HPDE6-E6E7 (cell line): ENCODE data around the gene NDUFB3.
"Not testable (repeated sequence)": the region's sequence is repeated elsewhere in the genome, so short reads cannot be mapped to it uniquely, and the experiment has no call there.

Source experiments
- DNase-seq: peaks from one replicate; pipeline ENCODE4 v3.0.0; 2011; ENCODE audit warnings: missing footprints; ENCODE audit errors: extremely low spot score

NDUFB3 gene

DNA sequence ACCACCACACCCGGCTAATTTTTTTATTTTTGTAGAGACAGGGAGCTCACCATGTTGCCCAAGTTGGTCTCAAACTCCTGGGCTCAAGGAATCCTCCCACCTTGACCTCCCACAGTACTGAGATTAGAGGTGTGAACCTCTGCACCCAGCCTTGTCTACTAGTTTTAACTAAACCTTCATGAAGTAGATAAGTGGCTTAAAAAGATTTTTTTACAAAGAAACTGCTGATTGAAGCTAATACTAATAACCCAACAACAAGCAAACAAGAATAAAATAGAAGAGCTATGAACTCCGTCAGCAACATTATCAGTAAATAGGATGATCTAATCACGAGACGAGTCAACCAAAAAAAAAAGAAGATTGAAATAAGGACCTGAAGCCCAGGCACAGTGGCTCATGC is 18.8 kb downstream of the NDUFB3 start:
- no peak for DNase-seq

DNA sequence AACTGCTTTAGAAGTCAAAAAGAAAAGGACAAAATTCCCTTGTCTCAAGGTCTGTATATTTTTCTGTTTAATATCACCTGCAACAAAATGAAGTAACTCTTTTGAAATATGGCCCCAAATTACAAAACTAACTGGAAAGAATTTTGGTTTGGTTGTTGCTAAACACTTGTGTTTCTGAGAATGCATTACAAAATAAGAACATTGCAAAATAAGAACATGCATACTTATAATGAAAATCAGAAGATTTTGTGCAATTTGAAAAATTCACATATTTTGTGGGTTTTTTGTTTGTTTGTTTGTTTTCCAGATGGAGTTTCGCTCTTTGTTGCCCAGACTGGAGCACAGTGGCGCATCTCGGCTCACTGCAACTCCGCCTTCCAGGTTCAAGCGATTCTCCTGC is 21.8 kb downstream of the NDUFB3 start:
- no peak for DNase-seq

DNA sequence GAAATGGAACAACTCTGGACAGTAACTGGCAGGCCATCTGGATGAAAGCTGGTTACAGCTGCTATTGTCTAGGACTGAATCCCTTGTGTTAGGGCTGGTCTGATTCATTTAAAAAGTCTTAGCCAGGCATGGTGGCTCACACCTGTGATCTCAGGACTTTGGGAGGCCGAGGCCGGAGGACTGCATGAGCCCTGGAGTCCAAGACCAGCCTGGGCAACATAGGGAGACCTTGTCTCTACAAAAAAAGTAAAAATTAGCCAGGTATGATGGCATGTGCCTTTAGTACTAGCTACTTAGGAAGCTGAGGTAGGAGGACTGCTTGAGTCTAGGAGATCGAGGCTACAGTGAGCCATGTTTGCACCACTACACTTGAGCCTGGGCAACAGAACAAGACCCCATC is 28.7 kb downstream of the NDUFB3 start:
- DNase-seq, result no peak

DNA sequence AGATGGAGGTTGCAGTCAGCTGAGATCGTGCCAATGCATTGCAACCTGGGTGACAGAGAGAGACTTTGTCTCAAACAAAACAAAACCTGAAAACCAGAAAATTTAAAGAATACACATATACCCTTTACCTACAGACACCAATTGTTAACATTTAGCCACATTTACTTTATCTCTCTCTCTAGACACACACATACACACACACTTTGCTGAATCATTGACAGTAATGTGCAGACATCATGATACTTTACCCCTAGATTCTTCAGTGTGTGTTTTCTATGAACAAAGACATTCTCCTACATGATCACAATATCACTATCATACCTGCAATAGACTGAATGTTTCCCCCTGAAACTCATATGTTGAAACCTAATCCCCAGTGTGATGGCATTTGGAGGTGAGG is 34.0 kb downstream of the NDUFB3 start:
- no peak for DNase-seq

GRCh38 chr2:201107624-201108023 is 35.8 kb downstream of the NDUFB3 start:
- no peak for DNase-seq

GRCh38 chr2:201108341-201108740 is 36.5 kb downstream of the NDUFB3 start:
- no peak for DNase-seq

DNA sequence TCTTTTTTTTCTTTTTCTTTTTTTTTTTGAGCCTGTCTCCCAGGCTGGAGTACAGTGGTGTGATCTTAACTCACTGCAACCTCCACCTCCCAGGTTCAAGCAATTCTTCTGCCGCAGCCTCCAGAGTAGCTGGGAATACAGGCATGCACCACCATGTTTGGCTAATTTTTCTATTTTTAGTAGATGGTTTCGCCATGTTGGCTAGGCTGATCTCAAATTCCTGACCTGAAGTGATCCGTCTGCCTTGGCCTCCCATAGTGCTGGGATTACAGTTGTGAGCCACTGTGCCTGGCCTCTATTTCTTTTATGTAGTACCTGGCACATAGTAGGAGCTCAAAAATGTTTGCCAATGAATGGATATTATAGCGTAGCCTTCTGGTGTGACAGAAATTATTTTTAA is 37.4 kb downstream of the NDUFB3 start:
- DNase-seq, result no peak

DNA sequence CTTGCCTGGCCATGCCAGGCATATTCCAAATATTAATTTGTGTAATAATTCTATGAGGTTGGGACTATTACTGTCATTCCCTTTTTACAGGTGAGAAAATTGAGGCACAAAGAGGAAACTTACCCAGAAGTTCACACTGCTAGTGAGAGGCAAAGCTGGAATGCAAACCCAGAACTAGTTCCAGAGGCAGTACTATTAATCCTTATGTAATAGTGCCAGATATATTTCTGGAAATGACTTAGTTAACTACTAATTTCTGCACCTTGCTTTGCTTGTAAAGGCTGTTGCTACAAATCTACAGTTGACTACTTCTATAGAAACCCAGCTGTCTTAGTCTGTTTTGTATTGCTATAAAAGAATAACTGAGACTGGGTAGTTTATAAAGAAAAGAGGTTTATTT is 38.8 kb downstream of the NDUFB3 start:
- no peak for DNase-seq

GRCh38 chr2:201111096-201111495 is 39.3 kb downstream of the NDUFB3 start:
- no peak for DNase-seq

DNA sequence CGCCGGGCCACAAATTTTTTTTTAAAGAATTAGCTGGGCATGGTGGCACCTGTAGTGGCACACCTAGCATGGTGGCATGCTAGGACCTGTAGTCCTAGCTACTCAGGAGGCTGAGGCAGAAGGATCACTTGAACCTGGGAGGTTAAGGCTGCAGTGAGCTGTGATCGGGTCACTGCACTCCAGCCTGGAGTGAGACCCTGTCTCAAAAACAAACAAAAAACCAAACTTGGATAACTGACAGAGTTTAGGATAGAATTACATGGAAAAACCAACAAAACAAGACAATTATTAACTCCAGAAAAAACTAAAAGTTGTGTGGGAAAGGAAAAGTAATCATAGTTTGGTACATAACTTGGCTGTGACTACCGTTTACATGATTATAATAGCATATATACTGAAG is 42.5 kb downstream of the NDUFB3 start:
- no peak for DNase-seq

DNA sequence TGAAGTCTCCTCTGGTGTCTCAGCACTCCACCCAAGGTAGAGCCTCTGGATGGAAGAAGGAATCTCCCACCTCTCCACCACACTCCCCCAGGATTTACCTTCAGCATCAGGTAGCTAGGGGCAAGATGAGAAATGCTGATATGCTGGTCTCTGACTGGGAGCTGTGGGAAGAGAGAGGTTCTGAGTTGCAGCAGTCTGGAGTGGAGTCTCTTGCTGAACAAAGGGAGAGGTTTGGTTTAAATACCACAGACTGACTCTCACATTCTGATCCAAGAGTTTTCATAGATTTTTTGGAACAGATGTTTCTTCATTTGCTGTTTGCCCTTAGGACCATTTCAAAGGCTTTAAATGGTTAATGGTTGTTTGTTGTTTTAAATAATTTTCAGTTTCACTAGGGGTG is 43.0 kb downstream of the NDUFB3 start:
- no peak for DNase-seq

DNA sequence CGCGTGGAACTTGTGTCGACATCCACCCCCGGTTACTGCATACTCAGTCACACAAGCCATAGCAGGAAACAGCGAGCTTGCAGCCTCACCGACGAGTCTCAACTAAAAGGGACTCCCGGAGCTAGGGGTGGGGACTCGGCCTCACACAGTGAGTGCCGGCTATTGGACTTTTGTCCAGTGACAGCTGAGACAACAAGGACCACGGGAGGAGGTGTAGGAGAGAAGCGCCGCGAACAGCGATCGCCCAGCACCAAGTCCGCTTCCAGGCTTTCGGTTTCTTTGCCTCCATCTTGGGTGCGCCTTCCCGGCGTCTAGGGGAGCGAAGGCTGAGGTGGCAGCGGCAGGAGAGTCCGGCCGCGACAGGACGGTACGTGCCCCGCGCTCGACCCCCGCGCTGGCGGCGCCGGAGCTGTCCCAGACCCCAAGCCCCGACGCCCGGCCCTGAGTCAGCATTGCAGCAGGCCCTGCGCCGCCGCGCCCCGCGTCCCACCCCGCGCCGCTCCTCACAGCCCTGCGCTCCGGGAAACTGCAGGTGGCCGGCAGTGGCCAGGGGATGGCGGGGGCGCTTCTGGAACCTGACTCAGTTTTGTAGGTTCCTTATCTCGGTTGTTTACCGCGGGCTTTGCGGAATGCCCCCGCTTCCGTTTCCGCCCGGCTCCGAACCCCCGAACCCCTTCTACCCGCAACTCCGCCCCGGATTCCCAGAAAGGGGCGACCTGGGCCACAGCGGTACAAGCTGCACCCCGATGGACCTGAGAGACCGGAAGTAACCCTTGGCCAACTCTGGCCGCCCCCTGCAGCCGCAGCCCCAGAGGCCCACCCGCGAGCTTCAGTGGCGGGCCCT is 44.5 kb downstream of the NDUFB3 start, which contains the start of gene CFLAR:
Gene CFLAR, plus strand, starts transcription at position 50 of the 844 bp plus-strand sequence. CDS start 13,702 bp downstream, outside the sequence.
- no peak for DNase-seq

- no peak for DNase-seq
Observed at GRCh38 chr2:201116959-201117734, 45.3 kb downstream of the NDUFB3 start.

DNA sequence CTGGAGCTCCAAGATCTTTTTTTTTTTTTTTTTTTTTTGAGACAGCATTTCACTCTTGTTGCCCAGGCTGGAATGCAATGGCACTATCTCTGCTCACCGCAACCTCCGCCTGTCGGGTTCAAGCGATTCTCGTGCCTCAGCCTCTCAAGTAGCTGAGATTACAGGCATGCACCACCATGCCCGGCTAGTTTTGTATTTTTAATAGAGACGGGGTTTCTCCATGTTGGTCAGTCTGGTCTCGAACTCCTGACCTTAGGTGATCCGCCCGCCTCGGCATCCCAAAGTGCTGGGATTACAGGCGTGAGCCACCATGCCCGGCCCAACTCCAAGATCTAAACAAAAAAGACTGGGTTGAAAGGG is 45.9 kb downstream of the NDUFB3 start:
- not testable (repeated sequence) for DNase-seq

DNA sequence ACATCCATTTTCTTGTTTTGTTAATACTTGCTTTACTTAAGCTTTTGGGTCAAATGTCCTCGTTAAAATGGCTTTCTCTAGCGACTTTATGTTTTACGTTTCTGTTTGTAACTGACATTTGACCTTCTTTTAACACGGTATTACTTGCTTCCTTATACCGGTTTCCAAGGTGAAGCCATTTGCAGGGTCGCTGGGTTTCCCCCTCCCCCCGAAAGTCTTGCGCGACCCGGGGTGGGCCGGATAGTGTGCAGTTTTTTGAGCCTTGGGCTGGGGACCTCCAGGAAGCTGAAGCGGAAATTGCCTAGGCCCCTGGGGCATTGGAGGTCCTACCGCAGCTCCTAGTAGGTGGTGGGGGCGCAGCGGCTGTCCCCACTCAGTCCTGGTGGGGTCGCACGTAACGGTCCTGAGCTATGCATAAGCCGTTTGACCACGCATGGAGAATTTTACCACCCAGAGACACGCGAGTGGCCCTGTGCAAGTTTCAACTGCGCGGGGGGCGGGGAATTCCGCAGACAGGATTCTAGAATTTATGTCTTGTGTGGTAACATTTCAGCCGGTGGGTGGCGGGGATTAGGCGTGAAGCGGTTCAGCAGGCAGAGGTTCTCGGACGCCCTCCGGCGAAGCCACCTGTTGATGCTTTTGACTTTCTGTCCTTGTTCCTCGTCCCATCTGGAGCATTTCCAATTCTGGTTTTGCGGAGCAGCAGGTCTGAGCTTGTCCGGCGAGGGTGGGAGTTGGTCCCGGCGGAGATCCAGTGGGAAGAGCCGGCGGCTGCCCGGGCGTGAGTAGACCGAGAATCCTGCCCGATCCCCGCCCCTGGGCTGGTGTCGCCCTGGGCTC is 46.5 kb downstream of the NDUFB3 start:
- DNase-seq, result no peak

- no peak for DNase-seq
Observed at GRCh38 chr2:201118961-201119854, 47.4 kb downstream of the NDUFB3 start.

GRCh38 chr2:201122276-201122675 is 50.5 kb downstream of the NDUFB3 start:
- no peak for DNase-seq

DNA sequence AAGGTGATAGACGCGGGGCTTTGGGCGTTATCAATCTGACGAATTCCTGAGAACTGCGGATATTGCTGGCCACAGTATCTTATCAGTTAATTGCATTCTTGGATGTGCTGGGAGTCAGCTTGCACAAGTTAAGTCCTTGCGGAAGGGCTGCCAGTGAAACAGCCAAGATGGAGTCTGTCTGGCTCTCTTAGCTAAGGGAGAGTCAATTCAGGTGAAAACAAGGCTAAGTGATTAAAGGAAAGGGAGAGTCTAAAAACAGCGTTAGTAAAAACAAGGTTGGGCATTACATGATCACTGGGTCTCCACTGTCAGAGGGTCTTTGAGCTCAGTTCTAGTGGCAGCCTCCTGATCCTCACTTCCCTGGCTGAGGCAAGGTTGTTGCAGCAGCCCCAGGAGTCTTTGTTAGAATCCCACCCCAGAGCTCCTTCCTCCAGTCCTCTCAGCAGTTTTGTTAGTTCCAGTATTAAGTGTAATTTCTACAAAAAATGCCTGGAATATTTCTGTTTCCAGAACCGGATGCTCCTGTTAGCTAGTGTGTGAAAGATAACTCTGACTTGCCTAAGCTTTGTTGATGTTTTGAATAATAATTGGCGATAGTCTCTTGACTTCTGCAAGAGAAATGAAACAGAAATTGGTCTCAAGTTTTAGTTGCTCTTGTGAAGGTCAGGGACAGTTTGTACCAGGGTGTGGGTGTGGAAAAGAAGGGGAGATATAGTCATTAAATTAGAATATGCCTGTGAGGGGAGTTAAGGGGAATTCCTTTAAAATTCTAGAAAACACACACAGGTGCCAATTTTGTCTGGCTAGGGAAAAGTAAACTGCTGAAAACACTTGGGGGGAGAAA is 54.7 kb downstream of the NDUFB3 start:
- DNase-seq, result no peak

GRCh38 chr2:201127152-201127511 is 55.3 kb downstream of the NDUFB3 start:
- no peak for DNase-seq

DNA sequence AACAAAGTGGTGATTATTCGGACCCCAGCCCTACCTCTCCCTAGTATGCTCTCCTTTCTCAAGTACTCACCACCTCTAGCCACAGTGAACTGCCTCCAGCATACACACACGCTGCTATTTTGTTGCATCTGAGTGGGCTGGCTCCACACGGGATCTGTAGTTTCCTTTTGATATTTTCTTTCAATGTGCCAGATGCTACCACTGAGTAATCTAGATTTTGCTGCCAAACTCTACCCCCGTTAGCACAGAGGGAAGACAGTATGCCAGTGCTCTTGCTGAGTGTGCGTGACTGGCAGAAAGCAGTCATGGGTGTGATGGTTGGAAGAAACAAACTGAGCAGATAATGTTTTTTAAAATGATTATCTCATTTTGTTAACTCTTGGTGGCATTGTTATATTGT is 55.8 kb downstream of the NDUFB3 start:
- DNase-seq, result no peak
